RWPE1 (cell line): Measurements from ENCODE around the gene PGF.

Experiments used
- CTCF ChIA-PET: fragments of 350-600 bp; sonication (Branson Sonifier 250); formaldehyde crosslinking; extraction: SDS; loops from one replicate; lab custom pipeline; 2021; lab: Yijun Ruan, JAX
- POLR2A ChIA-PET: fragments of 400-600 bp; formaldehyde crosslinking; extraction: SDS; loops from one replicate; lab custom pipeline; 2020; ENCODE audit warnings: antibody characterized with exemption; ENCODE audit not compliant: low non-redundant PET; lab: Yijun Ruan, JAX
- DNase-seq: peaks from one replicate; pipeline ENCODE4 v3.0.0; 2012; ENCODE audit warnings: low spot score
- H3K27ac ChIP-seq: fragments of 450-650 bp; 2 replicates; pipeline ENCODE4 v1.5.1; 2017
- CTCF ChIP-seq: fragments of 450-650 bp; conservative IDR thresholded peaks from 2 replicates; pipeline ENCODE4 v1.5.1; 2017; ENCODE audit warnings: low read depth, mild to moderate bottlenecking

Gene PGF

GRCh38 chr14:74949859-74950573 is 5.4 kb downstream of the PGF start:
- H3K27ac ChIP-seq, result peak overlapping the region; percentile 20; the same call in 1 of the 2 replicates
- CTCF ChIA-PET, result no interaction called here
- no peak for DNase-seq
- no peak for TF ChIP-seq CTCF
- POLR2A ChIA-PET, result no interaction called here

- no peak for DNase-seq
- peak overlapping the region; percentile 20; the same call in 1 of the 2 replicates for H3K27ac ChIP-seq
- POLR2A ChIA-PET, result no interaction called here
- no peak for TF ChIP-seq CTCF
- CTCF ChIA-PET, result interaction anchor here (0.6 kb wide), 1 partner anchor 147 kb away, joined by 3 read pairs; no protein-coding TSS in a partner anchor
These were observed 6.2 kb downstream of the PGF start for GRCh38 chr14:74949191-74949601.

- ChIA-PET CTCF (interaction anchor here (0.6 to 3.3 kb wide), 3 partner anchors 37 to 147 kb away, joined by 3 to 25 read pairs (median 4); no protein-coding TSS in a partner anchor), POLR2A (no interaction called here)
- no peak for TF ChIP-seq CTCF
- DNase-seq, result no peak
- peak overlapping the region; percentile 74 for H3K27ac ChIP-seq
These were observed 6.9 kb downstream of the PGF start for GRCh38 chr14:74948228-74949175.

- TF ChIP-seq CTCF, result no peak
- ChIA-PET CTCF (interaction anchor here (0.6 to 3.3 kb wide), 2 partner anchors 38 to 142 kb away, joined by 4 to 25 read pairs; no protein-coding TSS in a partner anchor), POLR2A (no interaction called here)
- H3K27ac ChIP-seq, result peak overlapping the region; percentile 74
- no peak for DNase-seq
These were observed 7.8 kb downstream of the PGF start for GRCh38 chr14:74947353-74948227.

GRCh38 chr14:74946659-74947281 is 8.6 kb downstream of the PGF start:
- peak overlapping the region; percentile 74 for H3K27ac ChIP-seq
- POLR2A ChIA-PET, result no interaction called here
- peak; percentile 34 for TF ChIP-seq CTCF
- CTCF ChIA-PET, result interaction anchor here (0.7 to 3.3 kb wide), 6 partner anchors 8 to 142 kb away, joined by 3 to 25 read pairs (median 6); partner anchors contain the start of gene PGF
- DNase-seq, result no peak
